SK-N-MC (cell line): ENCODE data around the gene MOSPD3.

Experiments
- DNase-seq: peaks from one replicate; pipeline ENCODE4 v3.0.0-alpha.2; 2011; ENCODE audit warnings: low read depth, low spot score
- H3K27ac ChIP-seq: fragments of 200-600 bp; sonication (generic); 2 replicates; pipeline ENCODE4 v1.5.1; 2016; ENCODE audit warnings: mixed run types
- H3K36me3 ChIP-seq: fragments of 200-600 bp; sonication (generic); 2 replicates; pipeline ENCODE4 v1.6.1; 2017; ENCODE audit warnings: antibody characterized with exemption, low read length, mixed read lengths; ENCODE audit not compliant: insufficient read depth
- H3K4me3 ChIP-seq: fragments of 200-600 bp; sonication (generic); 2 replicates; pipeline ENCODE4 v1.5.1; 2016
- H3K9ac ChIP-seq: fragments of 200-600 bp; sonication (generic); 2 replicates; pipeline ENCODE4 v1.8.0; 2017; ENCODE audit warnings: mixed run types, mixed read lengths; ENCODE audit not compliant: insufficient read length
- H3K9me3 ChIP-seq: fragments of 200-600 bp; sonication (generic); 2 replicates; pipeline ENCODE4 v1.6.1; 2017; ENCODE audit warnings: low read depth, mild to moderate bottlenecking, antibody characterized with exemption, low read length, moderate library complexity, mixed read lengths
- EZH2 ChIP-seq: fragments of 200-600 bp; sonication (generic); IDR thresholded peaks from one replicate; pipeline ENCODE4 v1.6.1; 2017; ENCODE audit warnings: antibody characterized with exemption
- FOXP2 ChIP-seq: optimal IDR thresholded peaks from 2 replicates; pipeline ENCODE3; 2011; ENCODE audit warnings: mild to moderate bottlenecking, moderate library complexity; ENCODE audit not compliant: insufficient read depth; ENCODE audit errors: extremely low read length, control extremely low read depth
- POLR2AphosphoS5 ChIP-seq: IDR thresholded peaks from 2 replicates; pipeline ENCODE4 v1.6.1; 2012; ENCODE audit warnings: mild to moderate bottlenecking, low read depth, low read length, borderline replicate concordance

MOSPD3 gene

GRCh38 chr7:100607111-100607510, 5.2 kb upstream of the MOSPD3 start:
- TF ChIP-seq POLR2AphosphoS5: no peak
- no peak overlapping the region for H3K9ac ChIP-seq

DNA sequence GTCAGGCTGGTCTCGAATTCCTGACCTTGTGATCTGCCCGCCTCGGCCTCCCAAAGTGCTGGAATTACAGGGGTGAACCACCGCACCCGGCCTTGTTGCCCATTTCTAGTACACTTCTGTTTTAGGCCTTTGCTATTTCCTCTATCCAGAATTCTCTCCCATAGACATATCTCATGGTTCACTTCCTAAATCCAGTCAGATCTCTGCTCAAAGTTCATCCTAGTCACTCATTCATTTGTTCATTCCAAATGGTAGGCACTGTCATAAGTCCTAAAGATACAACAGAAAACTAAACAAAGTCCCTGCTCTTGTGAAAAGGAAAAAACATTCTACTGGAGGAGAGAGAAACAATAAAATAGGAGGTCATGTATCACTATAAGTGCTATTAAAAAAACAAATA, 2.4 kb upstream of the MOSPD3 start:
- TF ChIP-seq EZH2: no peak
- no peak for TF ChIP-seq POLR2AphosphoS5
- TF ChIP-seq FOXP2: no peak
- DNase-seq: no peak
- Histone ChIP-seq H3K9me3 (no peaks in the 10 kb centered on the region), H3K36me3 (no peaks in the 10 kb centered on the region), H3K27ac (peak overlapping the region; percentile 48; the same call in 1 of the 2 replicates), H3K4me3 (no peak overlapping the region), H3K9ac (no peak overlapping the region)

More at GRCh38 chr7:100607111-100607510, 5.2 kb upstream of the MOSPD3 start:
- no peak for DNase-seq
- Histone ChIP-seq H3K27ac (no peak overlapping the region), H3K9me3 (no peaks in the 10 kb centered on the region), H3K4me3 (no peak overlapping the region), H3K36me3 (no peaks in the 10 kb centered on the region)

DNA sequence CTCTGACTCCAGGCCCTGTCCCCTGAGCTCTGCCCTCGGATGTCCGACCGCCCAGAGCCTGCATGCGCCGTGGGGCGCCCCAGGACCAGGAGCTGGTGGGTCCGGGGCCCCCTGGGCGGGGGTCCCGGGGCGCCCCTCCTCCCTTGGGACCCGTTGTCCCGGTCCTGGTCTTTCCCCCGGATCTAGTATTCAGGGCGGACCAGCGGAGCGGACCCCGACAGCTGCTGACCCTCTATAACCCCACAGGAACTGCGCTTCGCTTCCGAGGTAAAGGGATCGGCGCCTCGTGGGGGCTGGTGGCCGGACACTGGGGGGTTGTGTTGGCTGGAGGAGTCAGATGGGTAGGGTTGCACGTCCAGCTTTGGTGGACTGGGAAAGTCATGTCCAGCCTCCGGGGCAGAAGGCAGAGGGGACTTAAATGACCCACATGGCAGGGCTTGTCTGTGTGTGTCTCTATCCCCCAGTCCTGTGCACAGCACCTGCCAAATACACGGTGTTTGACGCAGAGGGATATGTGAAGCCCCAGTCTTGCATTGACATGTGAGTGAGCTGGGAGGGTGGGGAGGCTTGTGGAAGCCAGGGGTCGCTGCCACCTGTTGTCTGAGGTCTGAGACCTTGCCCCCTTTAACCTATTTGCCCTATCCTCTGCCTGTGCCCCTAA, 520 bp downstream of the MOSPD3 start:
- H3K4me3 ChIP-seq: peak overlapping the region; percentile 94

GRCh38 chr7:100613412-100614175, 1.3 kb downstream of the MOSPD3 start:
- DNase-seq: no peak
- Histone ChIP-seq H3K9me3 (no peaks in the 10 kb centered on the region), H3K9ac (peak overlapping the region; percentile 78), H3K4me3 (peak overlapping the region; percentile 94), H3K36me3 (no peaks in the 10 kb centered on the region), H3K27ac (no peak overlapping the region)
- TF ChIP-seq POLR2AphosphoS5 (no peak), EZH2 (no peak), FOXP2 (no peak)

More for the DNA sequence above, 520 bp downstream of the MOSPD3 start:
- H3K36me3 ChIP-seq: no peaks in the 10 kb centered on the region
- no peak overlapping the region for H3K27ac ChIP-seq
- no peak for DNase-seq
- TF ChIP-seq EZH2 (no peak), POLR2AphosphoS5 (no peak), FOXP2 (no peak)
- no peaks in the 10 kb centered on the region for H3K9me3 ChIP-seq
- H3K9ac ChIP-seq: peak overlapping the region; percentile 78

DNA sequence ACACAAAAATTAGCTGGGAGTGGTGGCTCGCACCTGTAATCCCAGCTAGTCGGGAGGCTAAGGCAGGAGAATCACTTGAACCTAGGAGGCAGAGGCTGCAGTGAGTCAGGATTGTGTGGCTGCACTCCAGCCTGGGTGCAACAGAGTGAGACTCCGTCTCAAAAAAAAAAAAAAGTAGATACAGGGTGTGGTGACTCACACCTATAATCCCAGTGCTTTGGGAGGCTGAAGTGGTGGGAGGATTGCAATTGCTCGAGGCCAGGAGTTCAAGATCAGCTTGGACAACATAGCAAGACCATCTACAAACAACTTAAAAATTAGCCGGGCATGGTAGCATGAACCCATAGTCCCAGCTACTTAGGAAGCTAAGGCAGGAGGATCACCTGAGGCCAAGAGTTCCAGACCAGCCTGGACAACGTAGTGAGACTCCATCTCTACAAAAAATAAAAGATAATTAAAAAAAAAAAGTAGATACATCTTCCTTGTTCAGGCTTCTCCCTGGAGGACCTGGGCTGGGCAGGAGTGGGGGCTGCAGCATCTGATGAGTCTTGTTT, 2.0 kb downstream of the MOSPD3 start:
- H3K27ac ChIP-seq: no peak overlapping the region
- no peak for DNase-seq
- H3K9ac ChIP-seq: no peak overlapping the region
- H3K9me3 ChIP-seq: no peaks in the 10 kb centered on the region
- no peaks in the 10 kb centered on the region for H3K36me3 ChIP-seq
- TF ChIP-seq FOXP2: no peak
- no peak for TF ChIP-seq EZH2
- no peak for TF ChIP-seq POLR2AphosphoS5
- no peak overlapping the region for H3K4me3 ChIP-seq

DNA sequence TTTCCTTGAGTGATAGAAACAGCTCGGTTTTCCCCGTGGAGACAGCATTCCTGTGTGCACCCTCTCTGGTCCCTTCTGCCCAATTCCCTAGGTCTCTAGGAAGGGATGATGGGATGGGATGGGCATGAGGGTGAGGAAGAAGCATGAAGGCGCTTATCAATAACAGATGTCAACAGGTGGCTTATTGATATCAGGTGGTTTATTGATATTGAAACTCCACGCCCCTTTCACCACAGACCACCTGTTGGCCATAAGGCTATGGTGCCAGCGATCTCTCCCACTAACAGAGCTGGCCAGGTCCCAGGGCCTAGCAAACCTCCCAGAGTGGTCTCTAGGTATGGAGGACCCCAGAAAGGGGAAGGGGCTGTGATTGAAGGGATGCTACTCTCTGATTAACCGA, 7.9 kb downstream of the MOSPD3 start:
- Histone ChIP-seq H3K9ac (no peak overlapping the region), H3K27ac (no peak overlapping the region), H3K9me3 (no peaks in the 10 kb centered on the region), H3K36me3 (no peaks in the 10 kb centered on the region), H3K4me3 (no peak overlapping the region)
- TF ChIP-seq FOXP2 (no peak), POLR2AphosphoS5 (no peak), EZH2 (no peak)
- no peak for DNase-seq

GRCh38 chr7:100620804-100621203, 8.5 kb downstream of the MOSPD3 start:
- TF ChIP-seq FOXP2 (no peak), EZH2 (no peak), POLR2AphosphoS5 (no peak)
- Histone ChIP-seq H3K36me3 (no peaks in the 10 kb centered on the region), H3K4me3 (no peak overlapping the region), H3K27ac (no peak overlapping the region), H3K9me3 (no peaks in the 10 kb centered on the region), H3K9ac (no peak overlapping the region)
- no peak for DNase-seq

DNA sequence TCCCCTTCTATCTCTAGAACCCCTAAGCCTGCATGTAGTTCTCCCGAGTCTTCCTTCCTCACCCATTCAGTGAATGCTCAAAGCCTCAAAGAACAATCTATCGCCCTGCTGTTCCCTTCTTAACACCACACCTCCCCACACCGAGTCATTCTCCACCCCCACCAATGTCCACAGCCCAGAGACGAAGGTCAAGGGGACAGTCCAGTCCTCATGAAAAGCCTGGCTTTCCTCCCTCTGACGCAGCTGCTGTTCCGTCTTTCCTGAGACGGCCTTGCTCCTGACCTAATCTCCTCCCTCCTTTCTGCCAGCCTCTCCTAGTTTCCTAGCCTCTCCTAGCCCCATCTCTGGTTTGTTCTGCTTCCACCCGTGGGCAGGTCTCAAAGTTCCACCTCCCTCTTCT, 9.2 kb downstream of the MOSPD3 start:
- Histone ChIP-seq H3K36me3 (no peaks in the 10 kb centered on the region), H3K27ac (no peak overlapping the region), H3K9ac (no peak overlapping the region), H3K9me3 (no peaks in the 10 kb centered on the region), H3K4me3 (no peak overlapping the region)
- DNase-seq: no peak
- no peak for TF ChIP-seq POLR2AphosphoS5
